HG03039 (cell line): ENCODE data around the gene SORCS2.

Experiments
- ATAC-seq: cut with Tn5 transposase; IDR thresholded peaks from one replicate; pipeline ENCODE4 v1.9.1; 2021; ENCODE audit warnings: mild to moderate bottlenecking, moderate library complexity; ENCODE audit not compliant: unreplicated experiment

SORCS2 gene

DNA sequence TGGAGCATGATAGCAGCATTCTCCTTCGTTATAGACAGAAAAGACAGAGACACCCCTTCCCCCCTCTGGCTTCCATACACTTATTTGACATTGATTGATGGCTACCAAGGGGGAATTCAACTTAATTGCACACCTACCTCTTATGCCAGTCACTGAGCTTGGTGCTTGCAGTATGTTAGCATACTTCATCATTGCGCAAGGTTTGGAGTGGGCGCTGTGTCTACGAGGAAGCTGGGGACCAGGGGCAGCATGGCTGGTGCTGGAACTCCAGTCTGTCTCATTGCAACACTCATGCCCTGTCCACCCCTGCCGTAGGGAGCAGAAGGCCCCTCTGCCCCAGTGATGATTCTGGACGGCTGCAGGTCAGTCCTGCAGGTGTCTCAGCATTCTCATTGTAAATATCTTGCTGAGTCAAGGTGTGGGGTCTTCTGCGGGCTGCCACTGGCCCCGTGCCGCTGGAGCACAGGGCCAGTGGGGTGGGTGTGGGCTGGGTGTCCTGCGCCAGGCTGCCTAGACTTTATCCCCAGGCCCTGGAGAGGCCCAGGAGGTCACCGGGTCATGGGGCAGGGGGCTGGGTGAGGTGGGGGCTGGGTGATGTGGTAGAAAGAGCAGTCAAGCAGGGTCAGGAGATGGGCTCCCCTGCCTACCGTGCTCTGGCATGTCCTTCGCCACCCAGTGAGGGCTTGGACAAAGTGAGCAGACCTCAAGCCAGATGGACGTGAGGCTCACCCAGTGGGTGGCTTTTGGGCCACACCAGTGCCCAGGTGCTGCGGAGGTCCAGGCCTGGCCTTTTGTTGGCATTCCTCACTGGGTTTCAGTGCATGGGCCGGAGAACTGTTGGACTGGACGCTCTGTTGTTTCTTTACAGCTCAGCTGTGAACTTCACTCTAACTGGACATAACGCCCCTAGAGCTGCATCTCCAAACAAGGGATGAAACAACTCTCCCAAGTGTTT is 156.9 kb downstream of the SORCS2 start:
- no peak for ATAC-seq

DNA sequence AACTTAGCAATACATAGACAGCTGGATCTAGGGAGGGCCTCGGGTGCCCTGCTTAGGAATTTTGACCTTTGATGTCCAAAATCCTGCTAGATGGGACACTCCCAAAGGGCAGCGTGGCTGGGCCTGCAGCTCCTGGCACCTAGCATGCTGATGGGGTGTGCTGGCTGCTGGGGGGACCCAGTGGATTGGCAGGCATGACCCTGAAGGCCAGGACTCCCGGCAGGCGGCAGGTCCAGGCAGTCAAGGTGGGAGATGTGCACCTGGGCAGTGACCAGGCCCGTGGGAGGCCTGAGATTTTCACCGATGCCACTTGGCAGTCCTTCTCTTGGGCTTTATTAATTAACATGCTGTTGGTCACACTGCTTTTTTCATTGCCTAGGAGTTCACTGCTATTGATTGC is 158.1 kb downstream of the SORCS2 start:
- no peak for ATAC-seq

DNA sequence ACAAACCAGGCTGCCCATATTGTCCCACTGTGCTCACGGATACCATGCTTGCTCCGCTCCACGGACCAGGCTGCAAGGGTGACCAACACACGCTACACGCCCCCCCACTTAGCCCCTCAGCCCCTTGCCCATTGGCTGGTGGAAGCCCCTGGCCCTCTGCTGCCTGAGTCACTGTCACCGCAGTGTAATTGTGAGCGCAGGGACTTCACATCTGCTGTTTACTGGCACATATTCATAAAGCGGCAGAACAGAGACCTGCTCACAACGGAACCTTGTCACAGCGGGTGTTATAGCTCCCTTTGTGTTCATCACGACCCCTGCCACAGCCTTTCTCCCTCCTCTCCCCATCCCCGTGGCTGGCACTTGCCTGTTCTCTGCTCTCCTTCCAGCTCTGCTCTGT is 158.7 kb downstream of the SORCS2 start:
- ATAC-seq: no peak

DNA sequence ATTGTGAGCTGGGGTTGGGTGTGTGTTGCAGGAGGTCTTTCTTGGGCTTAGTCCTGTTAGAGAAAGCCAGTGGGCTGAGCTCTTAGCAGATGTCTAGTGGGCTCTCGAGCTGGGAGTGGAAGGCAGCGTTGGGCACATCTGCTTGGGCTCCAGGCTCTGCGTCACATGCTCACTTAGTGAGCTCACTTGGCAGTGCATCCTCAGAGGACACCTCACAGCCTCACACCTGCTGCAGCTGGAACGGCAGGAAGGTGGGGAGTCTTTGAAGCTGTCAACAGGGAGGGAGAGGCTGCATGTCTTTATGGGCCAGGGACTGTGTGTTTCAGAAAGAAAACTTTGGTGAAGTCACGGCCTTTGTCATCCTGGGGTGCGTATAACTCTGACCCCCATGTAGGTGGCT is 160.1 kb downstream of the SORCS2 start:
- no peak for ATAC-seq

DNA sequence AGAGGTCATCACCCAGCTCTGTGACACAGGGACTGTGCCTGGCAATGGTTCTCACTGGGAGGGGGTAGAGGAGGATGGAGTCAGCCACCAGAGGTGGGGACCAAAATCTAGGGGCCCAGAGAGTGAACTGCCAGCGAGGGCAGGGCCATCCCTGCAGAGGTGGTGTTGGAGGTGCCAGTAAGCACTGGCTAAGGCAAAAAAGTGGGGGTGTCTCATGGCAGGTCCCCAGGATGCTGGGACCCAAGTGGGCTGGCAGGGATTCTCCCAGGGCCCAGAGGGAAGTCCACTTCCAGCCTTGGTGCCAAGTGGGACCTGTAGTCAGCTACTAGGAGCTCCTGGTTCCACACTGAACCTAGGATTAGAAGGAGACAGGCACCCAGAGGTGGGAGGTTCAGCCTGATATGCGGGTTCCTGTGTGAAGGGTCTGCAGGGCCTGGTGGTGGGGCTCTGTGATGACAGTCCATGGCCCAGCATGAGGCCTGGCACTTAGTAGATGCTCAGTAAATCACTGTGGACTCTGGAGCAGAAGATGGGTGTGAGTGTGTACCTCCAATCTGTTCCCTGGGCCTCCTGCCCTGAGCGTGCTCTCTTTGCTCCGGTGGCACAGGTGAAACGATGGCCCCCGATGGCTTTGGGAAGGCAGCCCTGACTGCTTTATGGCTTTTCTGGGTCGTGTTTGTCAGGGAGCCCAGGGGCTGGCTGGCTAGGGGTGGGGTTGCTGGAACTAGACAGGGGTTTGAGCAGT is 160.9 kb downstream of the SORCS2 start:
- ATAC-seq: no peak

DNA sequence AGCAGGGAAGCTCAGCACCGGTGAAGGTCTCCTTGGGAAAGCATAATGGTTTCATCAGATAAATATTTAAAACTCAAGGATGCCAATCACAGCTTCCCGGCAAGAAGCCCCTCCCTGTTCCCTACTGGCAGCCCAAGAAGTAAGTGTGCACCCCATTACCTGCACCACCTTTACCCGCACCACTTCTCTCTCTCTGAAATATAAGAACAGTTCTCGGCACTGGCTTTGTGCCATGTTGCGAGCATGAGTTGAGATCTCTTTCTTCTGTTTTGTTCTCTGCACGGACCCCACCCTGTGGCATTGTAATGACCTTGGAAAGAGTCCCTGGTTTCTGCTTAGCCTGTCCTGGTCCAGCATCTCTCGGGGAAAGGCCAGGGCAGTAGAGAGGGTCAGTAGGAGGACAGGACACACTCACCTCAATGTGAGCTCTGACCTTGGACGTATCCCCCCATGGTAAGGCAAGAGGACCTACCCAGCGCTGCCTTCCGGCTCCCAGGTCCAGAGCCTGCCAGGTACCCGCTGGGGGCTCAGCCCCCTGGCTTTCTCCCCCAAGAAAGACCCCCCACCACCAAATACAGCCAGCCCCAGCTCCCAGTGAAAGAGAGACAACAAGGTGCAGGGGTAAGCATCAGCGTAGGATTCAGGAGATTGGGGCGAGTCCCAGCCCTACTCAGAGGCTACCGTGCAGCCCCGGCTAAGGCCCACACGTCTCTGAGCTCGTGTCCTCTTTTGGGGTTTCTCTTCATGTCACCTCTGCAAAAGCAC is 161.7 kb downstream of the SORCS2 start:
- ATAC-seq: no peak

DNA sequence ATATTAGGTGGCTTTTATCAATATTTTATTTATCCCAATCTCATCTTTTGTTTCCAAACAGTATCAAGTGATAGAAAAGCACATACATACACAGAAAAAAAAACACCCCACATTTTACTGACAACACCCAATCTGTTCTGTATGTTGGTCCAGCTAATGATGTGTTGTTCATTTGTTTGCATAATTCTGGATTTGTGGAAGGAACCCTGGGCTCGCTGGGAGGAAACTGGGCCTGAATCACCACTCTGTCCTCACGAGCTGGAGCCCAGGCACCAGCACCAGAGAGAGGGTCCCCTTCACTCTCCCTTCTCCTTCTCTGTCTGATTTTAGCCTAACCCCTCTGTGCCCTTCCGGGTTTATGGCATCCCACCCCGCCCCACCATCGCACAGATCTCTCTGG is 162.6 kb downstream of the SORCS2 start:
- ATAC-seq: no peak

DNA sequence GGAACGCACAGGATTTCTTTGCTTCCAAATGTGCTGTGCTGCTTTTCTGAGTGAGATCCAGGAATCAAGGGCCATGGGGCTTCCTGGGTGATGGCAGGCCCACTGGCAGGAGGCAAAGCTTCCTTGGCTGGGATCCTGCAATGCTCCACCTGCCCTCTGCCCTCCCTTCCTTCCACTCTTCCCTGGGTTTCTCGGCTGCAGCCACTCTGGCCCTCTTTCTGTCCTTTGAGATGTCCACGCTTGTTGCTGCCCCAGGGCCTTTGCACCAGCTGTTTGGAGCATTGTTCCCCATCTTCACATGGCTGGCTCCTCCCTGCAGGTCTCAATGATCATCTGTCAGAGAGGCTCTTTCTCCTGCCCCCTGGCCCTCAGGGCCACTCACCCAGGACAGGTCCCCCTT is 163.5 kb downstream of the SORCS2 start:
- no peak for ATAC-seq

DNA sequence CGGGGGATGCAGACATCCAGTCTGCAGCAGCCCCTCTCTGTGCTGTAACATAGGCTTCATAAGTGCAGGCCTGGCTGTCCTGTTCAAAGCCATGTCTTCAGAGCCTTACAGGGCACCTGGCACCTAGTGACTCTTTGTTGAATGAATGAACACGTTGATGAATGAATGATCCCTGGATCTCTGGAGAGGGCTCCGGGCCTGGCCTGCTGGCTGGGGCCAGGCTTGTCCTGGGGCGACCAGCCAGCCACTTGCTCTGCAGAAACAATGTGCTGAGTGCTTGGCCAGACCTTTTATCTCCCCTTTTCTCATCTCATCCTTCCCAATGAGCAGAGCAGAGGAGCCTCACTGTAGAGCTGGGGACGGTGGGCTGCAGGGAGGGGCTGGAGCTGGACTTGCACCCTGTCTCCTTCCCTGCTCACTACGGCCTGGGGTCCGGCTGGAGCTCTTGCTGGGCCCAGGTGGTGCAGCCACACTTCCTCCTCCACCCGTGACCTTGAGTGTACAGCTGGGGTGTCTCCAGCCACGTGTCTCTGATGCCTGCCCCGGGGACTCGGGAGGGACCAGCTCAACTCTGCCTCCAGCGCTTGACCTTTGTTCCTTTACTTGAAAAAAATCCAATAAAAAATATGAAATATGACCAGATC is 164.5 kb downstream of the SORCS2 start:
- no peak for ATAC-seq

DNA sequence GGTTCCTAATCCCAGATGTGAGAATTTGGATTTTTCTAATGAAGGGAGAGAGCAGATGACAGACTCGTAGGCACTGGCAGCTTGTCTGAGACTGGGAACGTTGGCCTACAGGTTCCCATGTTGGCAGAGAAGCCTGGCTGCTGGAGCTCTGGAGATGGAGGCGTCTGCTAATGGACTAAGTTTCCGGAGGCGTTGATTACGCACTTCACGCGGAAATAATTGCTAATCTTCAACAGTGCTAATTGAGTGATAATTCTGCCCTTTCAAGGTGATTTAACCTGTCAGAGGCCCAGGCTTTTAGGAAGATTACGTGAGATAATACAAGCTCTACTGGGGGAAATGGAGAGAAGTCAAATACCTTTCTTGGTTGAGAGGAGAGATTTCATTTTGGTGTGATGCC is 165.0 kb downstream of the SORCS2 start:
- ATAC-seq: no peak

DNA sequence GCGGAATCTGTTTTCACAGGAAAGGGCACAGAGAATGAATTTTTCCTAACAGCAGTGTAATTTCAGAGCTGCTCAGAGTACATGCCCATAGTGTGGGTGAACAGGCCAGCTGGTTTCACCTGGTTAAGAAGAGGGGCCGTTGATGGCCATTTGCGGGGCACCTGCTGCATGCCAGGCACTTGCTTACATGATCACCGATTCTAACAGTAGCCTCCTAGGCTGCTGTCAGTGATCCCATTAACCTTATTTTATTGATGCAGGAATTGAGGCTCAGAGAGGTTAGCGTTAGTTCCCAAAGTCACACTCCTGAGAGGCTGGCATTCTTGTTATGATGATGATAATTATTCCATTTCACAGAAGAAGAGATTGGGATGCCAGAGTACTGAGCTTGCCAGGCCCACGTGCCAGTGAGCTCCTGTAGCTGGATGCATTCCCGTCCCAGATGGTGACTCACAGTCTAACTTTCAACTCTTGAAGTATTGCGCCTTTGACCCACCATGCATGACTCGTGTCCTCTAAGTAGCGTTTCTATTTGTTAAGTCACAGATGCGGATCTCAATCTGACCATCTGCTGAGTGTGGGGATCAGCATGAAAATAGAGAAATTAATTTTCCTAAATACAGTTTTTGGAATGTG is 165.9 kb downstream of the SORCS2 start:
- no peak for ATAC-seq

DNA sequence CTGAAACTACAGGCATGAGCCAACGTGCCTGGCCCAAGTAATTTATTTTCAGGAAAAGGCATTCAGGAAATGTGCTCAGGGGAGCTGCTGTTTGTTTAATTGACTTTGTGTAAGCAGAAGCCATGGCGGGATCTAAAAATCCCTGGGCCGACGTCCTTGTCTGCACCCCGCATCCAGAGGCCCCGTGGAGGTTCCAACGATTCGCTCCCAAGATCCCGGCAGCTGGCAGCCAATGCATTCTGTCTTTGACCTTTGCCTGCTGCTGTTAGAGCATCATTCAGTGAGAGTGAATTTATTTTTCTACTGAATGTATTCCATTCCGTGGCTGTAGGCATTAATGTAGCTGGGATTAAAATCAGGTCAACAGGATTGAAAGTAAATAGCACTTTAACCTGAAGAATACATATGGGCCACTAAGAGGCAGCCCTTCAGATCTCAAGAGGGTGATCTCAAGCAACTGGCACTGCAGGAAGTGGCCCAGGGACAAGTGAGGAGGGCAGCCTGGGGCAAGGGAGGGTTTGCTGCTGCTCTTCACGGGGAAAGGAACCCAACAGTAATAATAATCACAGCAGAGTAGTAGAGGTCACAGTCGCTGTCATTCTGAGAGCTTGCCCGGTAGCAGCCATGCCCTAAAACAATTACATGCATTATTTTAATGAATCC is 167.2 kb downstream of the SORCS2 start:
- no peak for ATAC-seq

DNA sequence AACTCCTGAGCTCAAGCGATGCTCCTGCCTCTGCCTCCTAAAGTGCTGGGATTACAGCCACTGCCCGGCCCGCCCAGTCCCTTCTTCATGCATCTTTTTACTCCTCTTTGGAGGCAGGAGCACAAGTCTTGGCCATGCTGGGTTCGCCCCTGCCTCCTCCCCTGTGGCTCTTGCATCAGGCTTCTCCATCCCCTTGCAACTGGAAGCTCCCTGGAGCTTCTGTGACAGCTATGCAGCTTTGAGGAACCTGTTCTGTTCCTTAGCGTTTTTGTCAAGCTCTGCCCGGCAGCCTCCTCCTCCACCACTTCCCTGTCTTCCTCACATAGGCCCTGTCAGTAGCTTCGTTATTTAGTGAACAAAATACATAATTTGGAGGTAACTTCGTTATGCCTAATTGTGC is 168.5 kb downstream of the SORCS2 start:
- no peak for ATAC-seq

DNA sequence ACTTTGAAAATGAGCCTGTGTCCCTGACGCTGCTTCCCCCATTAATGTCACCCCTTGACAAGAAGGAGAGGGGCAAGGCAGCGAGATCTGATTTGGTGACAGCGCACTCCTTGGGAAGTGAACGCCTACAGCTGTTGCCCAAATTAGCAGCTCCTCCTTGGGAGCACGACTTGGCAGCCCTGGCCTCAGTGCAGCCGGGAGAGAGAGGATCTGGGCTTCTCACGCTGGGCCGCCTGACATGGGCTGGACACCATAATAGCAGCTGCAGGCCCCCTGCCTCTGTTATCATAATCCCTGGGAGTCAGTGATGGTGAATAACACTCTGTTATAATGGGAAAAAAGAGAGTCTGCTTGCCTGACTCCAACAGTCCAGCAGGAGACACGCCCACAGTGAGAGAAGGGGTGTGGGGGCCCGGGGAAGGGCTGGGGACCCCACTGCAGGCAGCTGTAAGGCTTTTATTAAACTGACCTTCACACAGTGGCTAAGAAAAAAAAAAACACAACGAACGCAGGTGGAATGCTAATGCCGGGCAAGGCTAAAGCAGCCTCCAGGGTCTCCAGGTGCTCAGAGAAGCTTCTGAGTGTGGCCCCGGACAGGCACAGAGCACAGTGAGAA is 169.1 kb downstream of the SORCS2 start:
- ATAC-seq: no peak

DNA sequence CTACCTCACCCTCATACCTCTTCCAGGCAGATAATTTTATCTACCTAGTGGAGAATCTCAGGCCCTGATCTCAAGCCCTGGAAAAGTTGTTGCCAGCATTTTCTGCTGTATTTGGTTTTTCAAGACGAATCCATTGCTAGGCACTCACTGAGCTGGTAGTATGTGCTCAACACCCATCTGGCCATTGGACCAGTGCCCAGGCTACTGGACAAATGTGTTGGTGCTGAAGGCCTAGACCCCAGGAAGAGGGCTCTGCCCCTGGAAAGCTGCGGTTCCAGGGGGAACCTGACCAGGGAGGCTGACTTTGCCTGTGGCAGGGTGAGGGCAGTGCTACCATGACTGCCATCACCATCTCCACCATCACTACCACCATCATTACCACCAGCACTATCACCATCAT is 170.0 kb downstream of the SORCS2 start:
- no peak for ATAC-seq

DNA sequence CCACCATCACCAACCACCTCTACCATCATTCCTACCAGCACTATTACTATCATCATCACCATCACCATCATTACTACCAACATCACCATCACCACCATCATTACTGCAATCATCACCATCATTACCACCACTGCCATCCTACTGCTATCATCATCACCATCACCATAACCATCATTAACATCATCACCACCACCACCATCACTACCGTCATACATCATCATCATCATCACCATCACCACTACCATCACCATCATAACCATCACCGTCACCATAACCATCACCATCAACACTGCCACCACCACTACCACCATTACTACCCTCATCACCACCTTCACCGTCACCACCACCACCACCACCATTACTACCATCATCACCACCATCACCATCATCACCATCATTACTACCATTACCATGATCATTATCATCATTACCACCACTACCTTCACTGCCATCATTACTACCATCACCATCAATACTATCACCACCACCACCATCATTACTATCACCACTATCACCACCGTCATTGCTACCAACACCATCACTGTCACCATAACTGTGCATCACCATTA is 170.6 kb downstream of the SORCS2 start:
- no peak for ATAC-seq

DNA sequence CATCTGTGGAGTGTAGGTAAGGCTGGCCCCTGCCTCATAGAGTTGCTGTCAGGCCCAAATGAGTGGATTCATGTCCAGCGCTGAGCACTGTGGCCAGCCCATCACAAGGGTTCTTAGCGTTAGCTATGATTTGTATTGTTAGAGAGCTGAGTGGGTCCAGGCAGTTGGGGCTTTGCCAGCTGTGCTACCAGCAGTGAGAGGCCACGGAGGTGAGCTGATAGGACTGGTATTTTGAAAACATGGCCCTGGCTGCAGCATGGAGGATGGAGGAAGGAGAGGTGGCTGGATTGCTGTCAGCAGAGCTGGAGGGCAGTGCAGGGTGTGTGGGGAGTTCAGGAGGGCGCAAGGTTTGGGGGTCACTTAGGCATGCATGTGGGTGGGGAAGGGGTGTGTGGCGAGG is 172.6 kb downstream of the SORCS2 start:
- no peak for ATAC-seq

DNA sequence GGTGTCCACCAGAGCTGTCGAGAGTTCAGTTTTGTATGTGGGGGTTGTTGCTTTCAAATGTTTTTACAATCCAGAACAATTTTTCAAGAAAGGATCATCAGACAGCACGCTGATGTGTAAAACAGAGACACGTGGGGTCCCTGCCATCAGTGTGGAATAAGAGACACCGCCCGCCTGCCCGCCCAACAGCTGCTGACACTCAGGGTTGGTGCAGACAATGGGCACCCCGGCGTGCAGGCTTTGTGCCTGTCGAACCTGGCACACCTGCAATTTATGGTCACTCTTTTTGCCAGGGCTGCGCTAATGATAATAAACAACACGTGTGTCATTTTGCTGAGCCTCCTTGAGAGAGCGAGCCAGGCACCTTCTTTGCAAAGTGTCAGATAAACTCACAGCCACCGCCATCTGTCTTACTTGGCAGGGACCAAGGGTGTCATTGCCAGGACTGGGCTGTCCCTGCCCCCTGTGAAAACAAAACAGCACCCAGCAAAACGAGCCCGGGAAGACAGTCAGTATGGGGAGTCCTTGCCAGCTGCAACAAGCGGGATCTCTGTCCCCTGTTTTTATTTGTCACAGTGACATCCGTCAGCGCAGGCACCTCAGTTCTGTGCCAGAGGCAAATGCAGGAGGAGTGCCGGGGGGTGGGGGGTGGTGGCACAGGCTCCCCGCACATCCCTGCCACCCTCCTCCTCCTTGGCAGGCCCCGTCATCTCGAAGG is 173.3 kb downstream of the SORCS2 start:
- ATAC-seq: no peak
